ENCODE results near the gene WT1. TPM values are rescaled to one million over a fixed set of nuclear protein-coding genes. Genes with fewer than 3 reads are reported as not detected.

WT1 gene
- total and polyA plus RNA-seq, 4 donors: 0.05 to 0.06 TPM; not detected in 2

- TF ChIP-seq RAD21 (IDR thresholded peaks at IDR 0.05) (no peak), JUND (IDR thresholded peaks at IDR 0.05) (no peak), HNF4A (conservative IDR thresholded peaks at IDR 0.05) (no peak), SP1 (IDR thresholded peaks at IDR 0.05) (no peak), RXRA (IDR thresholded peaks at IDR 0.05) (no peak), YY1 (IDR thresholded peaks at IDR 0.05) (no peak), FOXA2 (IDR thresholded peaks at IDR 0.05) (no peak), NR2F2 (IDR thresholded peaks at IDR 0.05) (no peak), CTCF (IDR thresholded peaks at IDR 0.05; ENCODE audit: low read depth, low read length, missing input control) (no peak), EGR1 (IDR thresholded peaks at IDR 0.05; ENCODE audit: low read depth in 2 of 2) (no peak), REST (IDR thresholded peaks at IDR 0.05) (no peak), HNF4G (IDR thresholded peaks at IDR 0.05) (no peak), FOXA1 (IDR thresholded peaks at IDR 0.05) (no peak), GABPA (IDR thresholded peaks at IDR 0.05 in 1 of 2, conservative IDR thresholded peaks at IDR 0.05 in 1 of 2) (no peak)
- 69% methylated on average over 2 of the region's 2 CpGs for WGBS
- no peak for DNase-seq (ENCODE audit: low spot score)
- H3K9ac ChIP-seq (ENCODE audit: low read depth in 1 of 2, low read length in 2 of 2): no peak overlapping the region
- H3K4me1 ChIP-seq (ENCODE audit: control insufficient read depth in 4 of 4, insufficient read depth in 4 of 4, low read length in 3 of 4): peaks cover 0 to 1% (median 0%) of the 10 kb centered on the region in 4 donors
- peaks cover 2 to 12% (median 11%) of the 10 kb centered on the region in 4 donors for H3K27me3 ChIP-seq (ENCODE audit: control insufficient read depth in 4 of 4, insufficient read depth in 4 of 4, low read length in 3 of 4)
- no peak overlapping the region for H3K4me3 ChIP-seq (ENCODE audit: low read depth in 1 of 3, low read length in 3 of 3)
- H3K36me3 ChIP-seq (ENCODE audit: control insufficient read depth in 4 of 4, insufficient read depth in 3 of 4, low read depth in 1 of 4, low read length in 3 of 4): no peaks in the 10 kb centered on the region
- no peak overlapping the region for H3K27ac ChIP-seq (ENCODE audit: low read depth in 1 of 2, low read length in 2 of 2)
- peaks cover 0 to 3% (median 0%) of the 10 kb centered on the region in 4 donors for H3K9me3 ChIP-seq (ENCODE audit: control insufficient read depth in 4 of 4, low read length in 3 of 4)
Observed at GRCh38 chr11:32421992-32422391, 13.3 kb downstream of the WT1 start.

GRCh38 chr11:32420937-32421901, 14.1 kb downstream of the WT1 start:
- H3K9ac ChIP-seq (ENCODE audit: low read depth in 1 of 2, low read length in 2 of 2): no peak overlapping the region
- H3K4me3 ChIP-seq (ENCODE audit: low read depth in 1 of 3, low read length in 3 of 3): no peak overlapping the region
- peaks cover 0 to 3% (median 0%) of the 10 kb centered on the region in 4 donors for H3K9me3 ChIP-seq (ENCODE audit: control insufficient read depth in 4 of 4, low read length in 3 of 4)
- H3K4me1 ChIP-seq (ENCODE audit: control insufficient read depth in 4 of 4, insufficient read depth in 4 of 4, low read length in 3 of 4): no peaks in the 10 kb centered on the region
- WGBS: 62% methylated on average over 12 of the region's 12 CpGs
- no peak for DNase-seq (ENCODE audit: low spot score)
- no peak for TF ChIP-seq HNF4A (conservative IDR thresholded peaks at IDR 0.05)
- TF ChIP-seq JUND (IDR thresholded peaks at IDR 0.05): no peak
- no peak for TF ChIP-seq GABPA (IDR thresholded peaks at IDR 0.05 in 1 of 2, conservative IDR thresholded peaks at IDR 0.05 in 1 of 2)
- TF ChIP-seq RAD21 (IDR thresholded peaks at IDR 0.05): no peak
- TF ChIP-seq EGR1 (IDR thresholded peaks at IDR 0.05; ENCODE audit: low read depth in 2 of 2): no peak
- H3K27ac ChIP-seq (ENCODE audit: low read depth in 1 of 2, low read length in 2 of 2): no peak overlapping the region
- H3K27me3 ChIP-seq (ENCODE audit: control insufficient read depth in 4 of 4, insufficient read depth in 4 of 4, low read length in 3 of 4): peaks cover 2 to 10% (median 8%) of the 10 kb centered on the region in 4 donors
- no peaks in the 10 kb centered on the region for H3K36me3 ChIP-seq (ENCODE audit: control insufficient read depth in 4 of 4, insufficient read depth in 3 of 4, low read depth in 1 of 4, low read length in 3 of 4)

Measured in liver (tissue), 9 donors.